ENCODE results near the gene FOXF1. TPM values are rescaled to one million over a fixed set of nuclear protein-coding genes. Genes with fewer than 3 reads are reported as not detected.

FOXF1 gene
- polyA plus RNA-seq, 1 donor (not counting 4 experiments of a cell fraction or from before 2014, with no cell fraction given), result not detected

GRCh38 chr16:86480444-86480843 lies 29.9 kb upstream of the FOXF1 start:
- Histone ChIP-seq H3K9ac (ENCODE audit: control insufficient read depth, extremely low read depth, insufficient read depth, low read length) (no peak overlapping the region), H3K36me3 (ENCODE audit: control insufficient read depth in 2 of 2, extremely low read depth in 1 of 2, insufficient read depth in 2 of 2, low read length in 2 of 2) (no peaks in the 10 kb centered on the region), H3K9me1 (ENCODE audit: control insufficient read depth, extremely low read depth, insufficient read depth, low read length) (no peaks in the 10 kb centered on the region), H3K9me3 (ENCODE audit: control insufficient read depth, low read depth, low read length) (peaks cover 2% of the 10 kb centered on the region), H3K4me2 (ENCODE audit: control insufficient read depth, extremely low read depth, insufficient read depth, low read depth, low read length) (no peak overlapping the region), H3K79me2 (ENCODE audit: control insufficient read depth, insufficient read depth, low read length) (no peaks in the 10 kb centered on the region), H4K20me1 (ENCODE audit: control insufficient read depth, extremely low read depth, insufficient read depth, low read length) (no peaks in the 10 kb centered on the region), H2AFZ (ENCODE audit: control insufficient read depth, low read length) (no peak overlapping the region), H3K4me1 (ENCODE audit: control insufficient read depth, extremely low read depth, insufficient read depth, low read length) (no peaks in the 10 kb centered on the region), H3K27me3 (ENCODE audit: control insufficient read depth, extremely low read depth, insufficient read depth, low read length) (peaks cover 11% of the 10 kb centered on the region), H3K4me3 (ENCODE audit: control insufficient read depth in 2 of 3, extremely low read depth in 1 of 3, insufficient read depth in 2 of 3, low read depth in 1 of 3, low read length in 3 of 3) (no peak overlapping the region), H3K27ac (ENCODE audit: control insufficient read depth, insufficient read depth, low read length) (no peak overlapping the region)
- no peak for FAIRE-seq
- DNase-seq (ENCODE audit: low read depth, low spot score), result no peak
- TF ChIP-seq CTCF (optimal IDR thresholded peaks at IDR 0.05 in 1 of 3, IDR thresholded peaks at IDR 0.05 in 1 of 3, conservative IDR thresholded peaks at IDR 0.05 in 1 of 3; ENCODE audit: extremely low read depth in 1 of 3, insufficient read depth in 2 of 3, low read length in 3 of 3) (no peak), EZH2 (IDR thresholded peaks at IDR 0.05; ENCODE audit: low read length) (no peak)
- dilution Hi-C loops (cut with MboI; ENCODE audit: extremely low pct_ligation_motif_present, low sequenced_read_pairs), result no loop called here

GRCh38 chr16:86481607-86482006 lies 28.7 kb upstream of the FOXF1 start:
- no peak for FAIRE-seq
- H3K27me3 ChIP-seq (ENCODE audit: control insufficient read depth, extremely low read depth, insufficient read depth, low read length), result peaks cover 13% of the 10 kb centered on the region
- H3K9me3 ChIP-seq (ENCODE audit: control insufficient read depth, low read depth, low read length), result peaks cover 2% of the 10 kb centered on the region
- H3K27ac ChIP-seq (ENCODE audit: control insufficient read depth, insufficient read depth, low read length), result no peak overlapping the region
- no peaks in the 10 kb centered on the region for H3K4me1 ChIP-seq (ENCODE audit: control insufficient read depth, extremely low read depth, insufficient read depth, low read length)
- H3K9ac ChIP-seq (ENCODE audit: control insufficient read depth, extremely low read depth, insufficient read depth, low read length), result no peak overlapping the region
- no peak for TF ChIP-seq EZH2 (IDR thresholded peaks at IDR 0.05; ENCODE audit: low read length)
- no peak for TF ChIP-seq CTCF (optimal IDR thresholded peaks at IDR 0.05 in 1 of 3, IDR thresholded peaks at IDR 0.05 in 1 of 3, conservative IDR thresholded peaks at IDR 0.05 in 1 of 3; ENCODE audit: extremely low read depth in 1 of 3, insufficient read depth in 2 of 3, low read length in 3 of 3)
- DNase-seq (ENCODE audit: low read depth, low spot score), result no peak
- dilution Hi-C loops (cut with MboI; ENCODE audit: extremely low pct_ligation_motif_present, low sequenced_read_pairs), result no loop called here
- no peak overlapping the region for H2AFZ ChIP-seq (ENCODE audit: control insufficient read depth, low read length)
- no peak overlapping the region for H3K4me2 ChIP-seq (ENCODE audit: control insufficient read depth, extremely low read depth, insufficient read depth, low read depth, low read length)
- no peak overlapping the region for H3K4me3 ChIP-seq (ENCODE audit: control insufficient read depth in 2 of 3, extremely low read depth in 1 of 3, insufficient read depth in 2 of 3, low read depth in 1 of 3, low read length in 3 of 3)
- no peaks in the 10 kb centered on the region for H3K9me1 ChIP-seq (ENCODE audit: control insufficient read depth, extremely low read depth, insufficient read depth, low read length)
- no peaks in the 10 kb centered on the region for H4K20me1 ChIP-seq (ENCODE audit: control insufficient read depth, extremely low read depth, insufficient read depth, low read length)
- no peaks in the 10 kb centered on the region for H3K79me2 ChIP-seq (ENCODE audit: control insufficient read depth, insufficient read depth, low read length)
- H3K36me3 ChIP-seq (ENCODE audit: control insufficient read depth in 2 of 2, extremely low read depth in 1 of 2, insufficient read depth in 2 of 2, low read length in 2 of 2), result no peaks in the 10 kb centered on the region

All from keratinocyte (primary cell).